CD4-positive, alpha-beta T cell (primary cell): ENCODE data around the gene FREM1. TPM values are rescaled to one million over a fixed set of nuclear protein-coding genes. Genes with fewer than 3 reads are reported as not detected.

Experiments
- ATAC-seq: fragments of 200-7000 bp; cut with Tn5 transposase; one replicate; pipeline ENCODE4 v1.10.0; 2022; ENCODE audit warnings: mild to moderate bottlenecking; ENCODE audit not compliant: poor library complexity
- CTCF ChIA-PET: fragments of 350-600 bp; sonication (Branson Sonifier 250); formaldehyde crosslinking; loops from one replicate; lab custom pipeline; 2021; ENCODE audit warnings: antibody characterized with exemption, inconsistent platforms; lab: Charles Lee
- POLR2A ChIA-PET: fragments of 350-600 bp; sonication (Branson Sonifier 250); formaldehyde crosslinking; loops from one replicate; lab custom pipeline; 2021; ENCODE audit warnings: antibody characterized with exemption, inconsistent platforms; lab: Charles Lee
- DNase-seq, 14 experiments: peaks; one replicate each; pipeline ENCODE4 v3.0.0-alpha.2; 2013 to 2020; ENCODE audit warnings: mixed read lengths in 2 of 14
- H3K27ac ChIP-seq, 2 donors: one replicate each; pipeline versions ENCODE4 v1.5.1 to v1.7.0; 2013; ENCODE audit warnings: low read length in 2 of 2, low read depth in 1 of 2, mild to moderate bottlenecking in 1 of 2
- H3K27me3 ChIP-seq, 2 experiments: 1 replicate in 1 of 2; 2 replicates in 1 of 2; pipeline versions ENCODE4 v1.6.1 to v1.7.0; 2013; ENCODE audit warnings: low read length in 2 of 2, control low read depth in 1 of 2, mild to moderate bottlenecking in 1 of 2, moderate library complexity in 1 of 2; ENCODE audit not compliant: insufficient read depth in 2 of 2, control insufficient read depth in 1 of 2
- H3K36me3 ChIP-seq: one replicate; pipeline ENCODE4 v1.6.1; 2013; ENCODE audit warnings: low read length, control low read depth; ENCODE audit not compliant: insufficient read depth
- H3K4me1 ChIP-seq: one replicate; pipeline ENCODE4 v1.6.1; 2013; ENCODE audit warnings: low read length, control low read depth; ENCODE audit not compliant: insufficient read depth
- H3K4me3 ChIP-seq: one replicate; pipeline ENCODE4 v1.5.1; 2013; ENCODE audit warnings: mild to moderate bottlenecking, low read length, moderate library complexity
- H3K9me3 ChIP-seq, 2 experiments: 1 replicate in 1 of 2; 2 replicates in 1 of 2; pipeline versions ENCODE4 v1.6.1 to v1.7.0; 2013; ENCODE audit warnings: low read length in 2 of 2, mild to moderate bottlenecking in 2 of 2, control low read depth in 1 of 2, moderate library complexity in 1 of 2; ENCODE audit not compliant: control insufficient read depth in 1 of 2, insufficient read depth in 1 of 2
- H3K27ac Mint-ChIP-seq: one replicate; pipeline ENCODE4 v1.8.0; 2020; ENCODE audit warnings: mixed read lengths
- H3K27me3 Mint-ChIP-seq: one replicate; pipeline ENCODE4 v1.8.0; 2021; ENCODE audit warnings: mixed read lengths
- H3K36me3 Mint-ChIP-seq: one replicate; pipeline ENCODE4 v1.8.0; 2021; ENCODE audit warnings: low read depth, mixed read lengths
- H3K4me1 Mint-ChIP-seq: one replicate; pipeline ENCODE4 v1.8.0; 2021; ENCODE audit warnings: low read depth, mixed read lengths
- H3K4me3 Mint-ChIP-seq: one replicate; pipeline ENCODE4 v1.8.0; 2020; ENCODE audit warnings: mild to moderate bottlenecking, mixed read lengths
- H3K9me3 Mint-ChIP-seq: one replicate; pipeline ENCODE4 v1.8.0; 2020; ENCODE audit warnings: mixed read lengths
- intact Hi-C, 2 experiments: fragments of 100-400 bp; cut with DNase I in 1 of 2; cut with micrococcal nuclease in 1 of 2; formaldehyde crosslinking; loops; one replicate each; pipeline versions ENCODE4 v1.15.1 to v1.9.0; 2023 to 2025; cut with DNase I, micrococcal nuclease
- total RNA-seq, 174 experiments: library from RNA in 2 of 174; stranded (reverse) in 2 of 174; gene quantifications; one replicate each; pipeline ENCODE4 v1.2.3 and lab custom pipeline; 2021 to 2026
- TF ChIP-seq, protein P1 (sequence below): fragments of 200-600 bp; IDR thresholded peaks from one replicate; pipeline ENCODE4 v1.8.0; 2022; ENCODE audit warnings: antibody characterized with exemption, mild to moderate bottlenecking

The FREM1 gene
- total RNA-seq, 2 experiments from 2014 or later, result 0.27 TPM; not detected in 1

DNA sequence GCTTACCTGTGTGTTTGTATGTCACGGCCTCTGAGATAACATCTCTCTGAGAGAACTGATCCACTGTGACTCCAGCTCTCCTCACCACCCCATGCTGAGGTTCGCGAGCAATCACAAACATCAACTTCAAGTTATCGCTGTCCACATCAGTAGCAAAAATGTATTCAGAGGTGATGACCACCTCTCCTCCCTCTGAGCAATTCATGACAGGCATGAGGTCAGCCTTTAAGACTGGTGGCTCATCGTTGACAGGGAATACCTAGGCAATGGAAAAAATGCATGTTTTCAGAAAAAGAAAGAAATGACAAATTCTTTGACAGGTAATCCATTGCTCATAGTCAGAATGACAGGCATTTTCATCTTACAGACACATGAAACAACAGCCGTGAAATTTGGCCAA lies 97.4 kb downstream of the FREM1 start:
- ChIA-PET CTCF (no interaction called here), POLR2A (no interaction called here)
- Histone ChIP-seq H3K4me3 (no peak overlapping the region), H3K36me3 (no peaks in the 10 kb centered on the region), H3K4me1 (no peaks in the 10 kb centered on the region), H3K9me3 (no peaks in the 10 kb centered on the region), H3K27ac (no peak overlapping the region), H3K27me3 (no peaks in the 10 kb centered on the region)
- TF ChIP-seq, protein P1, sequence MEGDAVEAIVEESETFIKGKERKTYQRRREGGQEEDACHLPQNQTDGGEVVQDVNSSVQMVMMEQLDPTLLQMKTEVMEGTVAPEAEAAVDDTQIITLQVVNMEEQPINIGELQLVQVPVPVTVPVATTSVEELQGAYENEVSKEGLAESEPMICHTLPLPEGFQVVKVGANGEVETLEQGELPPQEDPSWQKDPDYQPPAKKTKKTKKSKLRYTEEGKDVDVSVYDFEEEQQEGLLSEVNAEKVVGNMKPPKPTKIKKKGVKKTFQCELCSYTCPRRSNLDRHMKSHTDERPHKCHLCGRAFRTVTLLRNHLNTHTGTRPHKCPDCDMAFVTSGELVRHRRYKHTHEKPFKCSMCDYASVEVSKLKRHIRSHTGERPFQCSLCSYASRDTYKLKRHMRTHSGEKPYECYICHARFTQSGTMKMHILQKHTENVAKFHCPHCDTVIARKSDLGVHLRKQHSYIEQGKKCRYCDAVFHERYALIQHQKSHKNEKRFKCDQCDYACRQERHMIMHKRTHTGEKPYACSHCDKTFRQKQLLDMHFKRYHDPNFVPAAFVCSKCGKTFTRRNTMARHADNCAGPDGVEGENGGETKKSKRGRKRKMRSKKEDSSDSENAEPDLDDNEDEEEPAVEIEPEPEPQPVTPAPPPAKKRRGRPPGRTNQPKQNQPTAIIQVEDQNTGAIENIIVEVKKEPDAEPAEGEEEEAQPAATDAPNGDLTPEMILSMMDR, result no peak
- peaks cover 2% of the 10 kb centered on the region for H3K9me3 Mint-ChIP-seq
- no peak for ATAC-seq
- no peaks in the 10 kb centered on the region for H3K4me1 Mint-ChIP-seq
- H3K36me3 Mint-ChIP-seq, result no peaks in the 10 kb centered on the region
- no peak for DNase-seq
- H3K4me3 Mint-ChIP-seq, result no peak overlapping the region
- H3K27me3 Mint-ChIP-seq, result peaks cover 15% of the 10 kb centered on the region
- intact Hi-C loops, result no loop called here
- no peak overlapping the region for H3K27ac Mint-ChIP-seq

DNA sequence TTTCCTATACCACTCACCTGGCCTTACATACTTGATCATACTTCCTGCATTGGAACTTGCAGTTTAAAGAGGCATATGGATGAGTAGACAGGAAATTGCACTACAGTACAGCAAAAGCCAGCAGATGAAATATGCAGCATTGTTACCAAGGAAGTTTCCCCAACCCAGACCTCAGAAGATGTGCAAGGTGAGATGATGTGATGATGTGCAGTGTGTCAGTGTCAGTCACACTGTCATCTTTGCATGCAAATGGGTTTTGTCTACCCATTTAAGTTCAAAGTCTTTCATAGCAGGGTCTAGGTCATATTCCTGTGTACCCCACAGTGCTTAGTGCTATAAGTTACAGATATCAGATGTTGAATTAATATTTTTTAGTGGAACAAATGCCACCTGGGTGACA lies 98.4 kb downstream of the FREM1 start:
- no peaks in the 10 kb centered on the region for H3K4me1 Mint-ChIP-seq
- ChIA-PET POLR2A (no interaction called here), CTCF (no interaction called here)
- ATAC-seq (no peak), DNase-seq (no peak)
- Histone ChIP-seq H3K36me3 (no peaks in the 10 kb centered on the region), H3K9me3 (no peaks in the 10 kb centered on the region), H3K4me1 (no peaks in the 10 kb centered on the region), H3K4me3 (no peak overlapping the region), H3K27me3 (no peaks in the 10 kb centered on the region), H3K27ac (no peak overlapping the region)
- intact Hi-C loops, result no loop called here
- H3K9me3 Mint-ChIP-seq, result peaks cover 2% of the 10 kb centered on the region
- TF ChIP-seq, protein P1, result no peak
- no peak overlapping the region for H3K4me3 Mint-ChIP-seq
- no peak overlapping the region for H3K27ac Mint-ChIP-seq
- H3K27me3 Mint-ChIP-seq, result peaks cover 9% of the 10 kb centered on the region
- H3K36me3 Mint-ChIP-seq, result no peaks in the 10 kb centered on the region

DNA sequence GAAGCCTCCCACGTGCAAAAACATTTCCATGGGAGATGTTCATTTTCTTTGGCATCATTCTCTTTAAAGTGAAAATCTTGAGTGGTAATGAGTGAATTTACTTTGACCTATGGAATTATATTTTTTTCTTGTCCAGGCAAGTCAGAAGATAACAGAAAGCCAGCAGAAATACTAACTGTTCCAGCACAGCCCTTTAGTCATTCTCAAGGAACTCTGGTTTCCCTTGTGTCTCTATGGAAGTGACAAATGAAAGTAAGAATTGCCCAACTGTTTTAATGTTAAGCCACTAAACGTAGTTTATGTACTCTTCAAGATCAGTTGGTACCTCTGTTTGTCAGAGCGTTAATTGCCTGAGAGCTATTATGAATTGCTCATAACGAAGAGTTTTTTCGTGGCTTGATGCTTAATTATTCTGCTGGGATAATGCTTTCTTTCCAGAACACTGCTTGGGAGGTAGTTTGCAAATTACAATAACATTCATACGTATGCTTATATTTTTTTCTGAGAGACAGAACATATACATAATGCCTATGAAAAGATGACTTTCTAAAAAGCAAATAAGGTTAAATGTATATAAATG lies 103.2 kb downstream of the FREM1 start:
- H3K4me1 Mint-ChIP-seq, result no peaks in the 10 kb centered on the region
- ChIA-PET POLR2A (no interaction called here), CTCF (interaction anchor here (0.5 kb wide), 1 partner anchor 820 kb away, joined by 3 read pairs; no protein-coding TSS in a partner anchor)
- peaks cover 15% of the 10 kb centered on the region for H3K27me3 Mint-ChIP-seq
- Histone ChIP-seq H3K9me3 (no peaks in the 10 kb centered on the region), H3K4me1 (no peaks in the 10 kb centered on the region), H3K27ac (no peak overlapping the region), H3K27me3 (no peaks in the 10 kb centered on the region), H3K36me3 (no peaks in the 10 kb centered on the region), H3K4me3 (no peak overlapping the region)
- TF ChIP-seq, protein P1, result no peak
- no peak for ATAC-seq
- peaks cover 2% of the 10 kb centered on the region for H3K9me3 Mint-ChIP-seq
- no peak for DNase-seq
- intact Hi-C loops, result no loop called here
- H3K4me3 Mint-ChIP-seq, result no peak overlapping the region
- H3K27ac Mint-ChIP-seq, result no peak overlapping the region
- H3K36me3 Mint-ChIP-seq, result no peaks in the 10 kb centered on the region
